ENCODE results near the gene RUBCN.
A peak's percentile ranks its signal among the peaks of the same experiment; 100 is the strongest.
"Not testable (repeated sequence)": the region's sequence is repeated elsewhere in the genome, so short reads cannot be mapped to it uniquely, and the experiment has no call there.

RUBCN gene

GRCh38 chr3:197630766-197631165 lies 105.9 kb downstream of the RUBCN start:
- DNase-seq (ENCODE audit: low spot score in 2 of 2); ATAC-seq; H3K4me3 Mint-ChIP-seq; H3K36me3 Mint-ChIP-seq; H3K27ac Mint-ChIP-seq; H3K9me3 Mint-ChIP-seq; H3K4me1 Mint-ChIP-seq: not testable (repeated sequence)

- not testable (repeated sequence) for H3K9me3 Mint-ChIP-seq; H3K36me3 Mint-ChIP-seq; H3K4me3 Mint-ChIP-seq; DNase-seq (ENCODE audit: low spot score in 2 of 2); H3K4me1 Mint-ChIP-seq; ATAC-seq; H3K27ac Mint-ChIP-seq
These were observed 107.4 kb downstream of the RUBCN start for GRCh38 chr3:197629286-197629685.

GRCh38 chr3:197627772-197628523 lies 108.8 kb downstream of the RUBCN start:
- peak; percentile 94 to 97 for DNase-seq (ENCODE audit: low spot score in 2 of 2)
- Mint-ChIP-seq H3K36me3 (peaks cover 14% of the 10 kb centered on the region), H3K4me3 (peak overlapping the region; percentile 70), H3K27ac (peak overlapping the region; percentile 79)
- not testable (repeated sequence) for H3K4me1 Mint-ChIP-seq, H3K9me3 Mint-ChIP-seq
- peak; percentile 86 for ATAC-seq

- H3K4me1 Mint-ChIP-seq, H3K9me3 Mint-ChIP-seq: not testable (repeated sequence)
- H3K4me3 Mint-ChIP-seq = peak overlapping the region; percentile 70
- peaks cover 14% of the 10 kb centered on the region for H3K36me3 Mint-ChIP-seq
- DNase-seq (ENCODE audit: low spot score in 2 of 2) (peak in 1 of 2 donors; percentile 27), ATAC-seq (peak; percentile 77)
- peak overlapping the region; percentile 79 for H3K27ac Mint-ChIP-seq
These were observed 109.4 kb downstream of the RUBCN start for GRCh38 chr3:197627158-197627771.

- not testable (repeated sequence) for H3K4me1 Mint-ChIP-seq; H3K9me3 Mint-ChIP-seq; DNase-seq (ENCODE audit: low spot score in 2 of 2); H3K27ac Mint-ChIP-seq
- peak overlapping the region; percentile 70 for H3K4me3 Mint-ChIP-seq
- peaks cover 19% of the 10 kb centered on the region for H3K36me3 Mint-ChIP-seq
- ATAC-seq = peak; percentile 65
These were observed 110.1 kb downstream of the RUBCN start for GRCh38 chr3:197626404-197627157.

GRCh38 chr3:197621478-197621877 lies 115.2 kb downstream of the RUBCN start:
- not testable (repeated sequence) for H3K4me3 Mint-ChIP-seq; H3K4me1 Mint-ChIP-seq; H3K9me3 Mint-ChIP-seq; DNase-seq (ENCODE audit: low spot score in 2 of 2); H3K27ac Mint-ChIP-seq
- H3K36me3 Mint-ChIP-seq = peaks cover 59% of the 10 kb centered on the region
- ATAC-seq = peak; percentile 29
